Muscle layer of duodenum (tissue), 2 donors: ENCODE results near the gene AICDA.

Source experiments
- H3K27ac ChIP-seq: one replicate; pipeline ENCODE4 v1.7.0; 2013; ENCODE audit warnings: mild to moderate bottlenecking, low read length
- H3K27me3 ChIP-seq: one replicate; pipeline ENCODE4 v1.7.0; 2013; ENCODE audit warnings: low read depth, mild to moderate bottlenecking, control low read depth, low read length
- H3K36me3 ChIP-seq, 2 donors: one replicate each; pipeline ENCODE4 v1.7.0; 2013; ENCODE audit warnings: low read length in 2 of 2, control low read depth in 1 of 2, mild to moderate bottlenecking in 1 of 2; ENCODE audit not compliant: insufficient read depth in 2 of 2, control insufficient read depth in 1 of 2
- H3K4me1 ChIP-seq, 2 donors: one replicate each; pipeline ENCODE4 v1.7.0; 2013; ENCODE audit warnings: low read length in 2 of 2, mild to moderate bottlenecking in 2 of 2, control low read depth in 1 of 2, moderate library complexity in 1 of 2; ENCODE audit not compliant: insufficient read depth in 2 of 2, control insufficient read depth in 1 of 2
- H3K4me3 ChIP-seq, 2 donors: one replicate each; pipeline ENCODE4 v1.7.0; 2013; ENCODE audit warnings: low read length in 2 of 2, low read depth in 1 of 2, mild to moderate bottlenecking in 1 of 2
- H3K9me3 ChIP-seq, 2 donors: one replicate each; pipeline ENCODE4 v1.7.0; 2013; ENCODE audit warnings: low read length in 2 of 2, control low read depth in 1 of 2, mild to moderate bottlenecking in 1 of 2; ENCODE audit not compliant: control insufficient read depth in 1 of 2
- donor health status: healthy.

AICDA gene

DNA sequence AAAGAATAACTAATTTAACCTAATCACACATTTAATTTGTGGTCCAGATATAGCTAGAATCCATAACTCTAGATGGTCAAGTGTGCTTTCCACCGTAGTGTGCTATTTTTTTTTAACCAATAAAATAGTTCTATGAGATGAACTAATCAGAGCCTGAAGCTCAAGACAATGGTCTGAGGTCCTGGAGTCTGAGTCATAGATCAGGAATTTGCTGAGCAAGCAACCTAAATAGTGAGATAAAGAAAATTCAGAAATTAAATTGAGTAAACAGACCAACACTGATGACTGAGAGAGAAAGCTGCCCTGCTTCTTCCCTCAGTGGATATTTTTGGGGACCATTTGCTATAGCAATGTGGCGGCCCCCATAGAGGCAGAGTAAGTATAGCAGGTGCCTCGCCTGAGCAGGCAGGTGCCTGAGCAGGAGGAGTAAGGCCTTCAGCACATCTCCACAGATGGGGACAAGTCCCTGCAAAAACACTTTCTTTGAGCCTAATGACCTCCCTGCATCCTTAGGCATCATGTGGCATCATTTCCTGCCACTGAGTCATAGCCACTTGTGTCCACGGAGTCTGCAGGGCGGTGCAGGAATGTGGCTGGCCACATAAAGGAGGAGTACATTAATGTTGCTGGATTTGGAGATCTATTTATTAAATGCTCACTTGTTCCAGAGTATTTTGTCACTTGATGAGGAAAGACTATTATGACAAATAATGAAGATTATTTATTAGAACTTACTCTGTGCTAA is 58.0 kb downstream of the AICDA start:
- Histone ChIP-seq H3K27ac (no peak overlapping the region), H3K4me3 (no peak overlapping the region), H3K9me3 (no peaks in the 10 kb centered on the region), H3K4me1 (no peaks in the 10 kb centered on the region), H3K36me3 (no peaks in the 10 kb centered on the region), H3K27me3 (no peaks in the 10 kb centered on the region)

DNA sequence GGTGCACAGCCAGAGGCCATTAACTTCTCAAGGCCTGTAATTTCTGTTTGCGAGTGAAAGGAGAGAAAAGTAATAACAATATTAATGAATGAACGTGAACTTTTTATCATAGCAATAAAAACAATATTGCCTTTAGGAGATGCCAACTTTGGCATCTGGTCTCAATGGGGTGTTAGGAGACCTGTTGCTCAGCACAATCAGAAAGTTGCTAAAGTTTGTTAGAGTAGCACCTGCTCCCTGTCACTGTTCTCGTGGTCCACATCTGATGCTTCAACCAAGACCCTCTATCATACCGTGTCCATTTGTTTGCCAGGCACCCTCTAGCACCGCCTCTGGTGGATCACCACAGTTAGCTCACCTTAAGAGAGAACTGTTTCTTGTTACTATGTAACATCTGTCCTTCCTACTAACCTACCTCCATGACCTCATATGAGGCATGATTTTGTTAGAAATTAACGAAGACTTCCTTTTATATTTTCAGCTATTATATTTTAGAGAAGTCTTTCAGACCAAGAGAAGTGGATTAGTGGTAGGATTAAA is 59.5 kb downstream of the AICDA start:
- Histone ChIP-seq H3K9me3 (no peaks in the 10 kb centered on the region), H3K4me3 (no peak overlapping the region), H3K4me1 (no peaks in the 10 kb centered on the region), H3K27ac (no peak overlapping the region), H3K36me3 (no peaks in the 10 kb centered on the region), H3K27me3 (no peaks in the 10 kb centered on the region)
